ENCODE data around the gene BBX. TPM values are rescaled to one million over a fixed set of nuclear protein-coding genes. Genes with fewer than 3 reads are reported as not detected.

BBX gene
- total and polyA plus RNA-seq, 2 of the 13 experiments (the other 11 are each of a cell fraction or from before 2014, with no cell fraction given) = 13.7 to 23.2 TPM

DNA sequence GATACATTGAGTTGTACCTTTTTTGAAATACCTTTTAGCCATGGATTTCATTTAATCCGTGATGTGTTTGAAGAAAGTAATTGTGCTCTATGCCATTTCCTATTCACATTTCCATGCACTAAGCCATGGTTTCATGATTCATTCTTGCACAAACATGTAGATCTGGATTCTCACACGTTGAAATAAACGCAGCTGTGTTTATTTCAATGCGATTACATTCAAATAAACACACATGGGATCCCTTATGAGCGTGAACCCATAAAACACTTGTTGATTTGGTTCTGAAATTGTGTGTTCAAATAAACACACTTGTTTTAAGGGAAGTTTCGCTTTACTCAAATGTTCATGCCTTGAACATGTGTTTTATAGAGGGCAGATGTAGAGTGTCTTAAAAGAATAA lies 39.2 kb downstream of the BBX start:
- TF ChIP-seq ZNF430 (CRISPR knock-in tag; IDR thresholded peaks at IDR 0.05) (no peak), JARID2 (CRISPR knock-in tag; IDR thresholded peaks at IDR 0.05; ENCODE audit: insufficient replicate concordance) (no peak), SIN3B (IDR thresholded peaks at IDR 0.05; ENCODE audit: low read length) (no peak), ZBTB21 (CRISPR knock-in tag; IDR thresholded peaks at IDR 0.05) (no peak), ZZZ3 (CRISPR knock-in tag; IDR thresholded peaks at IDR 0.05; ENCODE audit: borderline replicate concordance) (no peak), ZNF33A (CRISPR knock-in tag; IDR thresholded peaks at IDR 0.05; ENCODE audit: borderline replicate concordance) (no peak), ZBTB1 (CRISPR knock-in tag; IDR thresholded peaks at IDR 0.05; ENCODE audit: borderline replicate concordance) (no peak), ZNF614 (CRISPR knock-in tag; IDR thresholded peaks at IDR 0.05; ENCODE audit: borderline replicate concordance) (no peak), MBD4 (IDR thresholded peaks at IDR 0.05; ENCODE audit: borderline replicate concordance, low read length) (no peak), MED13 (CRISPR knock-in tag; IDR thresholded peaks at IDR 0.05) (no peak), ZFP37 (CRISPR knock-in tag; IDR thresholded peaks at IDR 0.05; ENCODE audit: borderline replicate concordance) (no peak)
- TF ChIP-seq, protein P1, sequence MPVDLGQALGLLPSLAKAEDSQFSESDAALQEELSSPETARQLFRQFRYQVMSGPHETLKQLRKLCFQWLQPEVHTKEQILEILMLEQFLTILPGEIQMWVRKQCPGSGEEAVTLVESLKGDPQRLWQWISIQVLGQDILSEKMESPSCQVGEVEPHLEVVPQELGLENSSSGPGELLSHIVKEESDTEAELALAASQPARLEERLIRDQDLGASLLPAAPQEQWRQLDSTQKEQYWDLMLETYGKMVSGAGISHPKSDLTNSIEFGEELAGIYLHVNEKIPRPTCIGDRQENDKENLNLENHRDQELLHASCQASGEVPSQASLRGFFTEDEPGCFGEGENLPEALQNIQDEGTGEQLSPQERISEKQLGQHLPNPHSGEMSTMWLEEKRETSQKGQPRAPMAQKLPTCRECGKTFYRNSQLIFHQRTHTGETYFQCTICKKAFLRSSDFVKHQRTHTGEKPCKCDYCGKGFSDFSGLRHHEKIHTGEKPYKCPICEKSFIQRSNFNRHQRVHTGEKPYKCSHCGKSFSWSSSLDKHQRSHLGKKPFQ (CRISPR knock-in tag; IDR thresholded peaks at IDR 0.05; ENCODE audit: insufficient replicate concordance) = no peak
- TF ChIP-seq, protein P2, sequence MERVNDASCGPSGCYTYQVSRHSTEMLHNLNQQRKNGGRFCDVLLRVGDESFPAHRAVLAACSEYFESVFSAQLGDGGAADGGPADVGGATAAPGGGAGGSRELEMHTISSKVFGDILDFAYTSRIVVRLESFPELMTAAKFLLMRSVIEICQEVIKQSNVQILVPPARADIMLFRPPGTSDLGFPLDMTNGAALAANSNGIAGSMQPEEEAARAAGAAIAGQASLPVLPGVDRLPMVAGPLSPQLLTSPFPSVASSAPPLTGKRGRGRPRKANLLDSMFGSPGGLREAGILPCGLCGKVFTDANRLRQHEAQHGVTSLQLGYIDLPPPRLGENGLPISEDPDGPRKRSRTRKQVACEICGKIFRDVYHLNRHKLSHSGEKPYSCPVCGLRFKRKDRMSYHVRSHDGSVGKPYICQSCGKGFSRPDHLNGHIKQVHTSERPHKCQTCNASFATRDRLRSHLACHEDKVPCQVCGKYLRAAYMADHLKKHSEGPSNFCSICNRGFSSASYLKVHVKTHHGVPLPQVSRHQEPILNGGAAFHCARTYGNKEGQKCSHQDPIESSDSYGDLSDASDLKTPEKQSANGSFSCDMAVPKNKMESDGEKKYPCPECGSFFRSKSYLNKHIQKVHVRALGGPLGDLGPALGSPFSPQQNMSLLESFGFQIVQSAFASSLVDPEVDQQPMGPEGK (CRISPR knock-in tag; IDR thresholded peaks at IDR 0.05) = no peak
- TF ChIP-seq, protein P3, sequence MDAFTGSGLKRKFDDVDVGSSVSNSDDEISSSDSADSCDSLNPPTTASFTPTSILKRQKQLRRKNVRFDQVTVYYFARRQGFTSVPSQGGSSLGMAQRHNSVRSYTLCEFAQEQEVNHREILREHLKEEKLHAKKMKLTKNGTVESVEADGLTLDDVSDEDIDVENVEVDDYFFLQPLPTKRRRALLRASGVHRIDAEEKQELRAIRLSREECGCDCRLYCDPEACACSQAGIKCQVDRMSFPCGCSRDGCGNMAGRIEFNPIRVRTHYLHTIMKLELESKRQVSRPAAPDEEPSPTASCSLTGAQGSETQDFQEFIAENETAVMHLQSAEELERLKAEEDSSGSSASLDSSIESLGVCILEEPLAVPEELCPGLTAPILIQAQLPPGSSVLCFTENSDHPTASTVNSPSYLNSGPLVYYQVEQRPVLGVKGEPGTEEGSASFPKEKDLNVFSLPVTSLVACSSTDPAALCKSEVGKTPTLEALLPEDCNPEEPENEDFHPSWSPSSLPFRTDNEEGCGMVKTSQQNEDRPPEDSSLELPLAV (CRISPR knock-in tag; conservative IDR thresholded peaks at IDR 0.05; ENCODE audit: low read depth) = no peak
- in situ Hi-C loops (cut with HindIII; ENCODE audit: extremely low pct_ligation_motif_present, low pct_unique_long_range_greater_than_20kb) = no loop called here
- no peaks in the 10 kb centered on the region for H3K27me3 ChIP-seq (ENCODE audit: control insufficient read depth in 1 of 2, insufficient read depth in 2 of 2, low read length in 2 of 2)
- DNase-seq (ENCODE audit: low spot score) = no peak
- BruUV-seq (replicated peaks) = no TSS peak
- H3K79me2 ChIP-seq (ENCODE audit: insufficient read depth, low read length) = peaks cover 2% of the 10 kb centered on the region
- no peak for ATAC-seq
- FAIRE-seq = no peak
- 96% methylated on average over 6 of the region's 6 CpGs for WGBS (ENCODE audit: low lambda C conversion rate)
- no peak overlapping the region for H2AFZ ChIP-seq (ENCODE audit: low read length)
- H3K9ac ChIP-seq (ENCODE audit: insufficient read depth, low read depth, low read length) = no peak overlapping the region
- H3K4me2 ChIP-seq (ENCODE audit: low read depth, low read length) = no peak overlapping the region
- no peak overlapping the region for H3K4me3 ChIP-seq (replicated peaks in 1 of 3; ENCODE audit: insufficient read depth in 1 of 3, low read depth in 2 of 3, low read length in 3 of 3)
- no peak overlapping the region for H3K27ac ChIP-seq (ENCODE audit: extremely low read length, insufficient read depth, low read length)
- intact Hi-C loops (cut with micrococcal nuclease; ENCODE audit: unreplicated experiment) = no loop called here
- no peaks in the 10 kb centered on the region; the same call in 1 of the 2 replicates for H4K20me1 ChIP-seq (ENCODE audit: insufficient read depth, low read length)
- ChIA-PET CTCF (ENCODE audit: low intra/inter-chr PET ratio, low total read pairs) (no interaction called here), POLR2A (no interaction called here)
- no peaks in the 10 kb centered on the region for H3K4me1 ChIP-seq (ENCODE audit: insufficient read depth, low read length)
- H3K9me3 ChIP-seq (ENCODE audit: low read length) = no peaks in the 10 kb centered on the region
- H3K36me3 ChIP-seq (replicated peaks in 1 of 2; ENCODE audit: control insufficient read depth in 1 of 2, insufficient read depth in 2 of 2, low read length in 2 of 2) = no peaks in the 10 kb centered on the region
